ENCODE measurements around the gene MAP4. TPM values are rescaled to one million over a fixed set of nuclear protein-coding genes. Genes with fewer than 3 reads are reported as not detected.

The MAP4 gene
- total and polyA plus RNA-seq, 2 of the 13 experiments (the other 11 are each of a cell fraction or from before 2014, with no cell fraction given): 33.1 to 38.7 TPM

- TF ChIP-seq PHB2 (IDR thresholded peaks at IDR 0.05; ENCODE audit: partially characterized antibody): no peak
- TF ChIP-seq NCOA5 (CRISPR knock-in tag; IDR thresholded peaks at IDR 0.05): no peak
- no peak for TF ChIP-seq FOXP1 (IDR thresholded peaks at IDR 0.05)
- TF ChIP-seq FOXP1 (CRISPR knock-in tag; IDR thresholded peaks at IDR 0.05): no peak; the same call in 1 of the 2 replicates
- TF ChIP-seq ZSCAN21 (CRISPR knock-in tag; IDR thresholded peaks at IDR 0.05; ENCODE audit: borderline replicate concordance): no peak
- TF ChIP-seq ZNF512B (CRISPR knock-in tag; IDR thresholded peaks at IDR 0.05; ENCODE audit: borderline replicate concordance): no peak
- TF ChIP-seq CHD2 (IDR thresholded peaks at IDR 0.05; ENCODE audit: low read depth, low read length): no peak
- no peak for TF ChIP-seq ZNF530 (CRISPR knock-in tag; IDR thresholded peaks at IDR 0.05; ENCODE audit: low read depth)
- no peak for TF ChIP-seq RAD51 (IDR thresholded peaks at IDR 0.05; ENCODE audit: borderline replicate concordance)
- no peak for TF ChIP-seq TCF12 (IDR thresholded peaks at IDR 0.05)
- no peak for TF ChIP-seq TCF12 (CRISPR knock-in tag; IDR thresholded peaks at IDR 0.05)
- TF ChIP-seq ZNF225 (CRISPR knock-in tag; IDR thresholded peaks at IDR 0.05): no peak
- peak; percentile 56; the same call in 1 of the 2 replicates for TF ChIP-seq RARA (CRISPR knock-in tag; IDR thresholded peaks at IDR 0.05)
- peak; percentile 69 for TF ChIP-seq ZGPAT (CRISPR knock-in tag; IDR thresholded peaks at IDR 0.05)
- TF ChIP-seq MYNN (CRISPR knock-in tag; IDR thresholded peaks at IDR 0.05; ENCODE audit: low read depth): no peak
- TF ChIP-seq MED13 (CRISPR knock-in tag; IDR thresholded peaks at IDR 0.05): no peak
- no peak for TF ChIP-seq KLF13 (CRISPR knock-in tag; IDR thresholded peaks at IDR 0.05)
- no peak for TF ChIP-seq ZNF282 (IDR thresholded peaks at IDR 0.05; ENCODE audit: partially characterized antibody)
- TF ChIP-seq ZMYM4 (CRISPR knock-in tag; IDR thresholded peaks at IDR 0.05): peak; percentile 49; the same call in 1 of the 2 replicates
- TF ChIP-seq ZNF678 (CRISPR knock-in tag; IDR thresholded peaks at IDR 0.05): no peak
- TF ChIP-seq EP300 (IDR thresholded peaks at IDR 0.05; ENCODE audit: low read depth in 2 of 2, low read length in 2 of 2): peak in 1 of 2 experiments; percentile 87; a peak in 3 of 4 replicates
- no peak; the same call in 1 of the 2 replicates for TF ChIP-seq EP300 (CRISPR knock-in tag; IDR thresholded peaks at IDR 0.05; ENCODE audit: borderline replicate concordance)
- no peak for TF ChIP-seq HCFC1 (IDR thresholded peaks at IDR 0.05; ENCODE audit: low read depth, low read length)
- TF ChIP-seq MAF1 (CRISPR knock-in tag; IDR thresholded peaks at IDR 0.05; ENCODE audit: borderline replicate concordance): no peak
- TF ChIP-seq ZFAT (CRISPR knock-in tag; conservative IDR thresholded peaks at IDR 0.05): no peak
- TF ChIP-seq FOXJ3 (CRISPR knock-in tag; IDR thresholded peaks at IDR 0.05; ENCODE audit: borderline replicate concordance): peak; percentile 38; the same call in 1 of the 2 replicates
- TF ChIP-seq ZNF775 (CRISPR knock-in tag; IDR thresholded peaks at IDR 0.05; ENCODE audit: borderline replicate concordance): no peak
- TF ChIP-seq FIP1L1 (IDR thresholded peaks at IDR 0.05; ENCODE audit: borderline replicate concordance, insufficient read depth, low read depth, low read length): no peak
- TF ChIP-seq HDAC1 (CRISPR knock-in tag; IDR thresholded peaks at IDR 0.05): peak; percentile 37; the same call in 1 of the 2 replicates
- peak; percentile 67 for TF ChIP-seq TEAD3 (CRISPR knock-in tag; optimal IDR thresholded peaks at IDR 0.05; ENCODE audit: borderline replicate concordance)
- TF ChIP-seq ZKSCAN5 (CRISPR knock-in tag; IDR thresholded peaks at IDR 0.05): no peak
- no peak for TF ChIP-seq ZNF841 (CRISPR knock-in tag; IDR thresholded peaks at IDR 0.05; ENCODE audit: borderline replicate concordance)
Measured at GRCh38 chr3:47954567-47954966, 61.6 kb downstream of the MAP4 start (continued).
